GM19372 (cell line): ENCODE data around the gene DUOX1.

Experiments used
- ATAC-seq: cut with Tn5 transposase; IDR thresholded peaks from one replicate; pipeline ENCODE4 v1.9.1; 2021; ENCODE audit warnings: mild to moderate bottlenecking, low read depth, moderate library complexity; ENCODE audit not compliant: unreplicated experiment

The DUOX1 gene

GRCh38 chr15:45105586-45105985 is 24.2 kb upstream of the DUOX1 start:
- no peak for ATAC-seq

GRCh38 chr15:45106002-45106790 is 23.6 kb upstream of the DUOX1 start:
- ATAC-seq: no peak

- no peak for ATAC-seq
Measured at GRCh38 chr15:45107941-45108630, 21.7 kb upstream of the DUOX1 start.

GRCh38 chr15:45110256-45110820 is 19.5 kb upstream of the DUOX1 start:
- ATAC-seq: no peak

- ATAC-seq: no peak
Measured at GRCh38 chr15:45111390-45112142, 18.2 kb upstream of the DUOX1 start.

- no peak for ATAC-seq
Measured at GRCh38 chr15:45112143-45112590, 17.6 kb upstream of the DUOX1 start.

GRCh38 chr15:45112591-45113379 is 17.0 kb upstream of the DUOX1 start:
- no peak for ATAC-seq

GRCh38 chr15:45113380-45113990 is 16.3 kb upstream of the DUOX1 start:
- no peak for ATAC-seq

GRCh38 chr15:45114076-45114750 is 15.6 kb upstream of the DUOX1 start, which contains the start of the genes DUOX2 and DUOXA2:
Gene DUOX2, minus strand, starts transcription at chr15:45114172. Its CDS starts 761 bp downstream, at chr15:45113411.
Gene DUOXA2, plus strand, starts transcription at chr15:45114326. Its CDS starts 280 bp downstream, at chr15:45114606.
- ATAC-seq: no peak

- ATAC-seq: no peak
Measured at GRCh38 chr15:45114751-45115085, 15.1 kb upstream of the DUOX1 start.

GRCh38 chr15:45115312-45115820 is 14.4 kb upstream of the DUOX1 start:
- no peak for ATAC-seq

- ATAC-seq: no peak
Measured at GRCh38 chr15:45116006-45116481, 13.8 kb upstream of the DUOX1 start.

- ATAC-seq: no peak
Measured at GRCh38 chr15:45116482-45117307, 13.1 kb upstream of the DUOX1 start.

- no peak for ATAC-seq
Measured at GRCh38 chr15:45117308-45118130, 12.3 kb upstream of the DUOX1 start.

GRCh38 chr15:45118131-45118588 is 11.6 kb upstream of the DUOX1 start:
- ATAC-seq: peak; percentile 91

GRCh38 chr15:45118996-45119395 is 10.8 kb upstream of the DUOX1 start:
- ATAC-seq: no peak
